OCI-LY3 (cell line): ENCODE results near the gene TMEM171.

Experiments
- CTCF ChIP-seq: fragments of 200-600, 300-600 bp; sonication (generic); IDR thresholded peaks from 2 replicates; pipeline ENCODE4 v1.5.1; 2014; ENCODE audit warnings: antibody characterized with exemption, low read length, low read depth
- EZH2phosphoT487 ChIP-seq: fragments of 200-600 bp; shearing (Covaris generic); IDR thresholded peaks from 2 replicates; pipeline ENCODE4 v1.6.1; 2018; ENCODE audit warnings: antibody characterized with exemption, mixed run types, low read depth

DNA sequence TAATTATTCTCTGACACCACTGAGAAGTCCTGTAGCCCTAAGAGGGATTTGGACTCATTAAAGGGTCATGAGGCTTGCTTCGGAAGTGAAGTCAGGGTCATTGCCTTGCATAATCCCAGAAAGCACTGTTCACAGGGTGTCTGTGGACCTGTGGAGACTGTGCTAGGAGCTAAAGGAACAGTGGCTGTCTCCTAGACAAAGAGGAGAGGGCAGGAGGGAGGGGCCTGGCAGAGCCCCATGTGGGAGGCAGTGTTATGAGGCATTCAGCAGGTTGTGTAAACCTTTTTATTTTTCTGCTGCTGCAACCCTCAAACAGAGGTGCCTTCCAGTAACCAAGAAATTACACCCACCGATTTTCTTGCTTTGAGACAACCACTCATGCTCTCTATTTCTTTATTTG is 55.9 kb downstream of the TMEM171 start:
- TF ChIP-seq CTCF (no peak), EZH2phosphoT487 (no peak)
